HepG2 (cell line): Measurements from ENCODE around the gene BHMT. TPM values are rescaled to one million over a fixed set of nuclear protein-coding genes. Genes with fewer than 3 reads are reported as not detected.

Source experiments
- ATAC-seq: fragments of 200-7000 bp; cut with Tn5 transposase; 3 replicates; pipeline ENCODE4 v1.9.1; 2020; ENCODE audit warnings: mild to moderate bottlenecking, moderate library complexity
- BruUV-seq: library from RNA; stranded (reverse); fragments of 400-500 nt; replicated peaks from 2 replicates; lab custom pipeline; 2021; lab: Mats Ljungman, UMichigan
- CTCF ChIA-PET: fragments of 300-600 bp; formaldehyde crosslinking; extraction: SDS; loops from one replicate; lab custom pipeline; 2021; ENCODE audit warnings: low total read pairs, inconsistent platforms, low intra/inter-chr PET ratio; lab: Yijun Ruan, JAX
- POLR2A ChIA-PET: fragments of 350-600 bp; sonication (Branson Sonifier 250); formaldehyde crosslinking; loops from one replicate; lab custom pipeline; 2020; ENCODE audit warnings: antibody characterized with exemption, inconsistent platforms; lab: Yijun Ruan, JAX
- DNase-seq: peaks from one replicate; pipeline ENCODE4 v3.0.0-alpha.2; 2015; ENCODE audit warnings: low spot score
- FAIRE-seq: peaks from 3 replicates; lab custom pipeline; 2011; peaks lifted over from hg19 to GRCh38; lab: Jason Lieb, UNC
- H2AFZ ChIP-seq: one replicate; pipeline ENCODE4 v1.6.1; 2011; ENCODE audit warnings: low read length, inconsistent platforms
- H3K27ac ChIP-seq: fragments of 300-600 bp; 3 replicates; pipeline ENCODE4 v1.8.0; 2011; ENCODE audit warnings: mixed run types, mild to moderate bottlenecking, mixed read lengths, low read length, inconsistent platforms; ENCODE audit not compliant: insufficient read depth; ENCODE audit errors: extremely low read length
- H3K27me3 ChIP-seq, 2 experiments: fragments of 200-600 bp in 1 of 2; 2 replicates in 1 of 2; 3 replicates in 1 of 2; pipeline versions ENCODE4 v1.6.0 to v1.8.0; 2011; ENCODE audit warnings: low read length in 2 of 2, mild to moderate bottlenecking in 2 of 2, moderate library complexity in 2 of 2, inconsistent platforms in 1 of 2; ENCODE audit not compliant: insufficient read depth in 2 of 2, control insufficient read depth in 1 of 2
- H3K36me3 ChIP-seq, 2 experiments: fragments of 200-600 bp in 1 of 2; replicated peaks in 1 of 2; 2 replicates in 1 of 2; 3 replicates in 1 of 2; pipeline versions ENCODE4 v1.5.1 to v1.8.0; 2011; ENCODE audit warnings: low read length in 2 of 2, inconsistent platforms in 1 of 2; ENCODE audit not compliant: insufficient read depth in 2 of 2, control insufficient read depth in 1 of 2
- H3K4me1 ChIP-seq: 2 replicates; pipeline ENCODE4 v1.5.1; 2012; ENCODE audit warnings: low read length, inconsistent platforms; ENCODE audit not compliant: insufficient read depth
- H3K4me2 ChIP-seq: 2 replicates; pipeline ENCODE4 v1.6.0; 2011; ENCODE audit warnings: low read depth, low read length, inconsistent platforms
- H3K4me3 ChIP-seq, 3 experiments: fragments of 200-600 bp in 1 of 3; sonication (generic), shearing (Covaris generic) in 1 of 3; replicated peaks in 1 of 3; 2 replicates each; pipeline ENCODE4 v1.5.1; 2011 to 2016; ENCODE audit warnings: low read length in 3 of 3, inconsistent platforms in 2 of 3, low read depth in 2 of 3, mild to moderate bottlenecking in 2 of 3, control low read depth in 1 of 3, mixed read lengths in 1 of 3; ENCODE audit not compliant: insufficient read depth in 1 of 3
- H3K79me2 ChIP-seq: one replicate; pipeline ENCODE4 v1.6.1; 2011; ENCODE audit warnings: low read length, inconsistent platforms; ENCODE audit not compliant: insufficient read depth
- H3K9ac ChIP-seq: 2 replicates; pipeline ENCODE4 v1.6.0; 2011; ENCODE audit warnings: mild to moderate bottlenecking, low read depth, low read length, inconsistent platforms; ENCODE audit not compliant: insufficient read depth
- H3K9me3 ChIP-seq: 2 replicates; pipeline ENCODE4 v1.5.1; 2012; ENCODE audit warnings: mild to moderate bottlenecking, low read length
- H4K20me1 ChIP-seq: 2 replicates; pipeline ENCODE4 v1.6.0; 2011; ENCODE audit warnings: inconsistent platforms, mild to moderate bottlenecking, low read length, moderate library complexity; ENCODE audit not compliant: insufficient read depth
- BRCA1 ChIP-seq: sonication (generic); formaldehyde crosslinking; IDR thresholded peaks from 2 replicates; pipeline ENCODE4 v1.4.0; 2020; ENCODE audit warnings: missing genetic modification reagents
- BRF2 ChIP-seq: sonication (generic); formaldehyde crosslinking; IDR thresholded peaks from 2 replicates; pipeline ENCODE4 v1.8.1; 2022; ENCODE audit warnings: mild to moderate bottlenecking, missing genetic modification reagents
- CREBL2 ChIP-seq: sonication (generic); formaldehyde crosslinking; IDR thresholded peaks from 2 replicates; pipeline ENCODE4 v1.8.1; 2023; ENCODE audit warnings: missing genetic modification reagents, mild to moderate bottlenecking, borderline replicate concordance
- HMG20A ChIP-seq: IDR thresholded peaks from 2 replicates; pipeline ENCODE4 v1.6.1; 2016; ENCODE audit warnings: borderline replicate concordance
- HNF4A ChIP-seq: sonication (generic); formaldehyde crosslinking; IDR thresholded peaks from 2 replicates; pipeline ENCODE4 v1.4.0; 2020; ENCODE audit warnings: missing genetic modification reagents
- MYC ChIP-seq: sonication (generic); formaldehyde crosslinking; IDR thresholded peaks from 2 replicates; pipeline ENCODE4 v1.9.0; 2021; ENCODE audit warnings: missing genetic modification reagents, borderline replicate concordance
- NCOA1 ChIP-seq: sonication (generic); formaldehyde crosslinking; IDR thresholded peaks from 2 replicates; pipeline ENCODE4 v1.9.0; 2021; ENCODE audit warnings: missing genetic modification reagents
- NFYB ChIP-seq: sonication (generic); formaldehyde crosslinking; IDR thresholded peaks from 2 replicates; pipeline ENCODE4 v1.4.0; 2020; ENCODE audit warnings: missing genetic modification reagents
- SKIL ChIP-seq: sonication (generic); formaldehyde crosslinking; IDR thresholded peaks from 2 replicates; pipeline ENCODE4 v1.8.0; 2022; ENCODE audit warnings: missing genetic modification reagents, mild to moderate bottlenecking, moderate library complexity, borderline replicate concordance
- SOX13 ChIP-seq, 3 experiments: fragments of 450-650 bp in 1 of 3; sonication (generic) in 1 of 3; formaldehyde crosslinking in 1 of 3; IDR thresholded peaks in 2 of 3; conservative IDR thresholded peaks in 1 of 3; 2 replicates each; pipeline versions ENCODE4 v1.5.0 to v1.6.1; 2016 to 2020; ENCODE audit warnings: antibody characterized with exemption in 1 of 3, mild to moderate bottlenecking in 1 of 3, missing compliant biosample characterization in 1 of 3, missing genetic modification reagents in 1 of 3, moderate library complexity in 1 of 3
- TAF15 ChIP-seq: fragments of 200-400 bp; formaldehyde crosslinking; IDR thresholded peaks from one replicate; pipeline ENCODE4 v1.6.1; 2018; ENCODE audit warnings: mild to moderate bottlenecking, low read depth, low read length; ENCODE audit not compliant: poor library complexity, severe bottlenecking
- XRCC5 ChIP-seq: fragments of 200-400 bp; formaldehyde crosslinking; optimal IDR thresholded peaks from 2 replicates; pipeline ENCODE3; 2017; ENCODE audit warnings: mild to moderate bottlenecking, low read length
- ZBTB49 ChIP-seq: sonication (generic); formaldehyde crosslinking; IDR thresholded peaks from 2 replicates; pipeline ENCODE4 v1.4.0; 2020; ENCODE audit warnings: missing genetic modification reagents, borderline replicate concordance
- ZNF143 ChIP-seq: sonication (generic); formaldehyde crosslinking; IDR thresholded peaks from 2 replicates; pipeline ENCODE4 v1.4.0; 2020; ENCODE audit warnings: missing genetic modification reagents
- ZNF382 ChIP-seq: sonication (generic); formaldehyde crosslinking; IDR thresholded peaks from 2 replicates; pipeline ENCODE4 v1.5.0; 2020; ENCODE audit warnings: missing genetic modification reagents, mild to moderate bottlenecking, borderline replicate concordance
- ZNF720 ChIP-seq: sonication (generic); formaldehyde crosslinking; IDR thresholded peaks from 2 replicates; pipeline ENCODE4 v1.4.0; 2020; ENCODE audit warnings: missing genetic modification reagents
- WGBS: methylation state at CpG from one replicate; pipeline ENCODE4 v1.1.6; 2017; ENCODE audit warnings: low lambda C conversion rate; 5-methylcytosine and 5-hydroxymethylcytosine counted together
- in situ Hi-C: cut with HindIII; loops from 2 replicates; pipeline ENCODE4 v1.10.0; 2017; ENCODE audit warnings: low pct_unique_long_range_greater_than_20kb; ENCODE audit not compliant: extremely low pct_ligation_motif_present
- intact Hi-C: fragments of 100-400 bp; cut with micrococcal nuclease; formaldehyde crosslinking; loops from one replicate; pipeline ENCODE4 v1.10.0; 2022; ENCODE audit not compliant: unreplicated experiment
- polyA plus RNA-seq, 8 experiments: library from polyadenylated mRNA; depleted of rRNA in 3 of 8; stranded (reverse) in 7 of 8; unstranded in 1 of 8; fragments of >200 nt; fragmentation: Illumina TruSeq in 4 of 8; extraction: Trizol in 4 of 8; gene quantifications; 2 replicates each; pipeline versions ENCODE4 v1.2.1 to v1.2.3, GENCODE V29; 2011 to 2016; ENCODE audit warnings: low read depth in 4 of 8, missing spikeins in 1 of 8, mixed read lengths in 1 of 8; ENCODE audit not compliant: insufficient read depth in 1 of 8
- total RNA-seq, 5 experiments: library from RNA; depleted of rRNA; stranded (reverse); fragments of >200 nt; fragmentation: Illumina TruSeq; extraction: Trizol; gene quantifications; 2 replicates each; pipeline ENCODE4 v1.2.3, GENCODE V29; 2016; ENCODE audit warnings: low read depth in 1 of 5

BHMT gene
- total and polyA plus RNA-seq, 2 of the 13 experiments (the other 11 are each of a cell fraction or from before 2014, with no cell fraction given) = 0.40 to 6.4 TPM

- ATAC-seq (no peak), FAIRE-seq (no peak), DNase-seq (no peak)
- Histone ChIP-seq H3K36me3 (no peaks in the 10 kb centered on the region), H3K4me2 (no peak overlapping the region), H3K9ac (no peak overlapping the region), H3K9me3 (no peaks in the 10 kb centered on the region), H3K27ac (no peak overlapping the region), H2AFZ (no peak overlapping the region), H3K79me2 (no peaks in the 10 kb centered on the region), H3K27me3 (no peaks in the 10 kb centered on the region), H3K4me3 (no peak overlapping the region), H3K4me1 (peaks cover 15% of the 10 kb centered on the region), H4K20me1 (no peaks in the 10 kb centered on the region)
- TF ChIP-seq NCOA1 (CRISPR knock-in tag) (no peak), TAF15 (no peak), CREBL2 (CRISPR knock-in tag) (no peak), BRCA1 (no peak), XRCC5 (no peak), HMG20A (CRISPR knock-in tag) (no peak), NFYB (no peak), ZNF720 (CRISPR knock-in tag) (no peak), BRF2 (CRISPR knock-in tag) (no peak), HNF4A (no peak), SOX13 (IDR thresholded peaks at IDR 0.05) (no peak), SOX13 (CRISPR knock-in tag; conservative IDR thresholded peaks at IDR 0.05 in 1 of 2, IDR thresholded peaks at IDR 0.05 in 1 of 2) (no peak), ZNF382 (CRISPR knock-in tag) (no peak), ZBTB49 (CRISPR knock-in tag) (no peak), ZNF143 (CRISPR knock-in tag) (no peak), MYC (CRISPR knock-in tag) (no peak), SKIL (CRISPR knock-in tag) (no peak)
- in situ Hi-C loops (no loop called here), intact Hi-C loops (no loop called here)
- ChIA-PET POLR2A (no interaction called here), CTCF (no interaction called here)
- WGBS = 0% methylated on average over 1 of the region's 1 CpG
- BruUV-seq = no TSS peak
Measured at GRCh38 chr5:79172269-79172668, 60.7 kb downstream of the BHMT start.
